H9 (cell line): ENCODE measurements around the gene FBXO31. TPM values are rescaled to one million over a fixed set of nuclear protein-coding genes. Genes with fewer than 3 reads are reported as not detected.
A peak's percentile ranks its signal among the peaks of the same experiment; 100 is the strongest.

Experiments
- DNase-seq: peaks from one replicate; pipeline ENCODE4 v3.0.0-alpha.2; 2017
- H2AFZ ChIP-seq: one replicate; pipeline ENCODE4 v1.6.1; 2013; ENCODE audit warnings: mild to moderate bottlenecking, low read length, control low read depth, moderate library complexity
- H2AK5ac ChIP-seq: 2 replicates; pipeline ENCODE4 v1.6.1; 2013; ENCODE audit warnings: low read length, control low read depth, mixed read lengths; ENCODE audit not compliant: insufficient read length
- H2BK120ac ChIP-seq: one replicate; pipeline ENCODE4 v1.6.1; 2013; ENCODE audit warnings: low read depth, mild to moderate bottlenecking, low read length, control low read depth, inconsistent platforms; ENCODE audit not compliant: poor library complexity, severe bottlenecking
- H2BK12ac ChIP-seq: 2 replicates; pipeline ENCODE4 v1.6.1; 2013; ENCODE audit warnings: low read length, control low read depth, mixed read lengths, low read depth; ENCODE audit not compliant: insufficient read length
- H2BK15ac ChIP-seq: 2 replicates; pipeline ENCODE4 v1.6.1; 2013; ENCODE audit warnings: low read depth, low read length, control low read depth
- H2BK20ac ChIP-seq: one replicate; pipeline ENCODE4 v1.6.1; 2013; ENCODE audit warnings: low read depth, mild to moderate bottlenecking, low read length, control low read depth, inconsistent platforms; ENCODE audit not compliant: poor library complexity, severe bottlenecking
- H2BK5ac ChIP-seq: 2 replicates; pipeline ENCODE4 v1.6.1; 2013; ENCODE audit warnings: low read length, control low read depth, mixed read lengths; ENCODE audit not compliant: insufficient read length
- H3K14ac ChIP-seq: 2 replicates; pipeline ENCODE4 v1.6.1; 2013; ENCODE audit warnings: low read length, control low read depth; ENCODE audit not compliant: insufficient read depth
- H3K18ac ChIP-seq: 2 replicates; pipeline ENCODE4 v1.6.1; 2013; ENCODE audit warnings: low read depth, mild to moderate bottlenecking, mixed read lengths, low read length, control low read depth; ENCODE audit not compliant: insufficient read length
- H3K23ac ChIP-seq: 2 replicates; pipeline ENCODE4 v1.6.1; 2013; ENCODE audit warnings: low read length, control low read depth, mixed read lengths, low read depth; ENCODE audit not compliant: insufficient read length
- H3K23me2 ChIP-seq: 2 replicates; pipeline ENCODE4 v1.6.1; 2013; ENCODE audit warnings: low read depth, mild to moderate bottlenecking, mixed read lengths, low read length, control low read depth; ENCODE audit not compliant: insufficient read length, poor library complexity, severe bottlenecking
- H3K27ac ChIP-seq: 2 replicates; pipeline ENCODE4 v1.5.1; 2013; ENCODE audit warnings: low read length, control low read depth, mixed read lengths, low read depth; ENCODE audit not compliant: insufficient read length
- H3K27me3 ChIP-seq: 2 replicates; pipeline ENCODE4 v1.6.1; 2013; ENCODE audit warnings: low read length, control low read depth, inconsistent platforms; ENCODE audit not compliant: insufficient read depth
- H3K4ac ChIP-seq: 2 replicates; pipeline ENCODE4 v1.6.1; 2013; ENCODE audit warnings: low read depth, mild to moderate bottlenecking, control low read depth, inconsistent platforms, low read length, moderate library complexity
- H3K4me1 ChIP-seq: 2 replicates; pipeline ENCODE4 v1.6.1; 2013; ENCODE audit warnings: low read length, control low read depth, inconsistent platforms; ENCODE audit not compliant: insufficient read depth
- H3K4me2 ChIP-seq: 2 replicates; pipeline ENCODE4 v1.6.1; 2013; ENCODE audit warnings: low read length, control low read depth, mixed read lengths; ENCODE audit not compliant: insufficient read length, insufficient read depth
- H3K56ac ChIP-seq: 2 replicates; pipeline ENCODE4 v1.6.1; 2013; ENCODE audit warnings: low read depth, mild to moderate bottlenecking, mixed read lengths, low read length, control low read depth; ENCODE audit not compliant: insufficient read length
- H3K79me1 ChIP-seq: 2 replicates; pipeline ENCODE4 v1.6.1; 2013; ENCODE audit warnings: low read depth, mild to moderate bottlenecking, moderate library complexity, low read length, control low read depth, inconsistent platforms; ENCODE audit not compliant: insufficient read depth, poor library complexity, severe bottlenecking
- H3K79me2 ChIP-seq: 2 replicates; pipeline ENCODE4 v1.6.1; 2013; ENCODE audit warnings: low read length, control low read depth, inconsistent platforms; ENCODE audit not compliant: insufficient read depth
- H3K9ac ChIP-seq: 2 replicates; pipeline ENCODE4 v1.6.1; 2013; ENCODE audit warnings: low read length, control low read depth, mixed read lengths; ENCODE audit not compliant: insufficient read length; ENCODE audit errors: extremely low read depth
- H3K9me3 ChIP-seq: one replicate; pipeline ENCODE4 v1.6.1; 2013; ENCODE audit warnings: low read depth, low read length, inconsistent platforms; ENCODE audit not compliant: control insufficient read depth
- H3T11ph ChIP-seq: one replicate; pipeline ENCODE4 v1.6.1; 2013; ENCODE audit warnings: mild to moderate bottlenecking, low read length, control low read depth, inconsistent platforms
- H4K20me1 ChIP-seq: one replicate; pipeline ENCODE4 v1.6.1; 2013; ENCODE audit not compliant: control insufficient read depth, insufficient read length, insufficient read depth
- H4K5ac ChIP-seq: 2 replicates; pipeline ENCODE4 v1.6.1; 2013; ENCODE audit warnings: low read depth, mild to moderate bottlenecking, mixed read lengths, low read length, control low read depth; ENCODE audit not compliant: insufficient read length
- H4K8ac ChIP-seq: replicated peaks from 2 replicates; pipeline ENCODE4 v1.6.1; 2013; ENCODE audit warnings: low read length, control low read depth, mixed read lengths, low read depth; ENCODE audit not compliant: insufficient read length
- H4K91ac ChIP-seq: 2 replicates; pipeline ENCODE4 v1.6.1; 2013; ENCODE audit warnings: low read depth, mild to moderate bottlenecking, moderate library complexity, mixed read lengths, low read length, control low read depth; ENCODE audit not compliant: insufficient read length
- H3K27ac Mint-ChIP-seq, 3 experiments: 2 replicates in 2 of 3; 3 replicates in 1 of 3; pipeline ENCODE4 v1.8.0; 2020 to 2021; ENCODE audit warnings: mixed read lengths in 3 of 3, mild to moderate bottlenecking in 1 of 3, moderate library complexity in 1 of 3
- H3K27me3 Mint-ChIP-seq: 2 replicates; pipeline ENCODE4 v1.8.0; 2021; ENCODE audit warnings: low read depth, mild to moderate bottlenecking, moderate library complexity, mixed read lengths
- H3K36me3 Mint-ChIP-seq, 3 experiments: 2 replicates in 2 of 3; 3 replicates in 1 of 3; pipeline ENCODE4 v1.8.0; 2020 to 2021; ENCODE audit warnings: low read depth in 3 of 3, mixed read lengths in 3 of 3; ENCODE audit not compliant: insufficient read depth in 1 of 3
- H3K4me1 Mint-ChIP-seq, 2 experiments: 2 replicates each; pipeline ENCODE4 v1.8.0; 2020; ENCODE audit warnings: mixed read lengths in 2 of 2
- H3K4me3 Mint-ChIP-seq, 2 experiments: 2 replicates in 1 of 2; 3 replicates in 1 of 2; pipeline ENCODE4 v1.8.0; 2020 to 2021; ENCODE audit warnings: mild to moderate bottlenecking in 2 of 2, mixed read lengths in 2 of 2, moderate library complexity in 1 of 2
- H3K9me3 Mint-ChIP-seq, 2 experiments: 2 replicates in 1 of 2; 3 replicates in 1 of 2; pipeline ENCODE4 v1.8.0; 2020; ENCODE audit warnings: mild to moderate bottlenecking in 2 of 2, mixed read lengths in 2 of 2, moderate library complexity in 1 of 2
- WGBS: extraction: QIAGEN DNeasy Blood & Tissue Kit; methylation state at CpG from one replicate; pipeline ENCODE4 v1.1.7; 2013; ENCODE audit warnings: missing lambda C conversion rate, low lambda C conversion rate, mixed read lengths; ENCODE audit not compliant: insufficient read length; ENCODE audit errors: extremely low coverage; 5-methylcytosine and 5-hydroxymethylcytosine counted together
- total RNA-seq: library from RNA; stranded (reverse); gene quantifications from 2 replicates; pipeline ENCODE4 v1.2.1, GENCODE V29; 2021
- TF ChIP-seq, protein P1 (sequence below): fragments of 200-600 bp; sonication (generic); conservative IDR thresholded peaks from 3 replicates; pipeline ENCODE4 v1.8.0; 2021; ENCODE audit warnings: antibody characterized with exemption, mild to moderate bottlenecking

FBXO31 gene
- total RNA-seq, 1 experiment from 2014 or later: 24.2 TPM

DNA sequence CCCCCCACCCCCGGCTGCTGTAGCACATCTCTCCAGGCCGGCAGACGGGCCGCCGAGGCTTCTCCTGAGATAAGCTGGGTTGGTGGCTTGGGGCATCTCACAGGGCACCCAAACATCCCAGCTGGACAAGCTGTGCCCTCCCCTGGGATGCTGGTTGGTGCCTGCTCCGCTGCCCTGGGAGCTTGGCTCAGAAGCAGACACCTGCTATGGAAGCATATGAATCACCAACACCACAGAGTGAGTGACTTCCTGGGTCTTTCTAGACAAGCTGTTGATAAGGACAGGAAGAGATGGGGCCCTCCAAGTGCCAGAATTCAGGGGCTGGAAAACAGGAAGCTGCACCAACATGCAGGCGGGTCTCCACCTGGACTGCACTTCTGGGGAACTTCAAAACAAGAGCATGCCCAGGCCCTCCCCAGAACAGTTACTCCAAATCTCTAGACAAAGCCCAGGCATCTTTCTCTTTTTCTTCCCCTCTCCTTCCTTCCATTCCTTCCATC is 80.1 kb downstream of the FBXO31 start:
- no peak overlapping the region for H2BK5ac ChIP-seq
- no peak overlapping the region for H2BK20ac ChIP-seq
- H3K56ac ChIP-seq: no peak overlapping the region
- H3K79me2 ChIP-seq: no peaks in the 10 kb centered on the region
- Mint-ChIP-seq H3K36me3 (peaks cover 0 to 1% (median 0%) of the 10 kb centered on the region in 3 experiments; a peak in 2 of 7 replicates), H3K27ac (peak overlapping the region in 1 of 3 experiments; percentile 49; a peak in 1 of 7 replicates), H3K27me3 (no peaks in the 10 kb centered on the region), H3K4me1 (peaks cover 15 to 17% of the 10 kb centered on the region in 2 experiments), H3K4me3 (no peak overlapping the region), H3K9me3 (peaks cover under 1 to 1% of the 10 kb centered on the region in 2 experiments; a peak in 3 of 5 replicates)
- no peak overlapping the region for H3K4me2 ChIP-seq
- H3K23me2 ChIP-seq: no peaks in the 10 kb centered on the region
- DNase-seq: no peak
- H3K14ac ChIP-seq: no peak overlapping the region
- H2AK5ac ChIP-seq: no peak overlapping the region
- H3K27ac ChIP-seq: no peak overlapping the region
- no peak overlapping the region for H2BK12ac ChIP-seq
- no peaks in the 10 kb centered on the region for H3K79me1 ChIP-seq
- no peak overlapping the region for H2BK120ac ChIP-seq
- no peak overlapping the region for H2BK15ac ChIP-seq
- no peak overlapping the region for H2AFZ ChIP-seq
- no peak overlapping the region for H3K9ac ChIP-seq
- WGBS: no CpG with 5 or more reads among the region's 7 CpGs
- no peak overlapping the region for H3K23ac ChIP-seq
- H3K4ac ChIP-seq: no peak overlapping the region
- no peak overlapping the region for H4K91ac ChIP-seq
- H3K18ac ChIP-seq: no peak overlapping the region
- H4K8ac ChIP-seq: no peak overlapping the region
- no peaks in the 10 kb centered on the region for H4K20me1 ChIP-seq
- no peaks in the 10 kb centered on the region for H3K9me3 ChIP-seq
- TF ChIP-seq, protein P1, sequence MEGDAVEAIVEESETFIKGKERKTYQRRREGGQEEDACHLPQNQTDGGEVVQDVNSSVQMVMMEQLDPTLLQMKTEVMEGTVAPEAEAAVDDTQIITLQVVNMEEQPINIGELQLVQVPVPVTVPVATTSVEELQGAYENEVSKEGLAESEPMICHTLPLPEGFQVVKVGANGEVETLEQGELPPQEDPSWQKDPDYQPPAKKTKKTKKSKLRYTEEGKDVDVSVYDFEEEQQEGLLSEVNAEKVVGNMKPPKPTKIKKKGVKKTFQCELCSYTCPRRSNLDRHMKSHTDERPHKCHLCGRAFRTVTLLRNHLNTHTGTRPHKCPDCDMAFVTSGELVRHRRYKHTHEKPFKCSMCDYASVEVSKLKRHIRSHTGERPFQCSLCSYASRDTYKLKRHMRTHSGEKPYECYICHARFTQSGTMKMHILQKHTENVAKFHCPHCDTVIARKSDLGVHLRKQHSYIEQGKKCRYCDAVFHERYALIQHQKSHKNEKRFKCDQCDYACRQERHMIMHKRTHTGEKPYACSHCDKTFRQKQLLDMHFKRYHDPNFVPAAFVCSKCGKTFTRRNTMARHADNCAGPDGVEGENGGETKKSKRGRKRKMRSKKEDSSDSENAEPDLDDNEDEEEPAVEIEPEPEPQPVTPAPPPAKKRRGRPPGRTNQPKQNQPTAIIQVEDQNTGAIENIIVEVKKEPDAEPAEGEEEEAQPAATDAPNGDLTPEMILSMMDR: no peak
- H3T11ph ChIP-seq: no peak overlapping the region
- H3K27me3 ChIP-seq: no peaks in the 10 kb centered on the region
- no peaks in the 10 kb centered on the region for H3K4me1 ChIP-seq
- no peak overlapping the region for H4K5ac ChIP-seq
